GM12878 (cell line): ENCODE data around the gene NTSR1. TPM values are rescaled to one million over a fixed set of nuclear protein-coding genes. Genes with fewer than 3 reads are reported as not detected.

Source experiments
- ATAC-seq: fragments of 200-7000 bp; cut with Tn5 transposase; 3 replicates; pipeline ENCODE4 v1.9.1; 2020; ENCODE audit warnings: mild to moderate bottlenecking, moderate library complexity
- BruUV-seq: library from RNA; stranded (reverse); fragments of 400-500 nt; replicated peaks from 2 replicates; lab custom pipeline; 2021; lab: Mats Ljungman, UMichigan
- CTCF ChIA-PET: fragments of 300-600 bp; sonication (Branson Sonifier 250); formaldehyde crosslinking; extraction: SDS; loops from one replicate; lab custom pipeline; 2021; ENCODE audit warnings: inconsistent platforms; lab: Yijun Ruan, JAX
- POLR2A ChIA-PET: fragments of 350-600 bp; formaldehyde crosslinking; extraction: SDS; loops from one replicate; lab custom pipeline; 2021; ENCODE audit warnings: inconsistent platforms; lab: Charles Lee
- RAD21 ChIA-PET: fragments of 300-600 bp; sonication (Branson Sonifier 250); formaldehyde crosslinking; loops from one replicate; lab custom pipeline; 2023; ENCODE audit warnings: antibody characterized with exemption; ENCODE audit not compliant: unreplicated experiment; lab: Charles Lee
- SMC1A ChIA-PET: fragments of 300-600 bp; sonication (Branson Sonifier 250); formaldehyde crosslinking; loops from one replicate; lab custom pipeline; 2023; ENCODE audit not compliant: unreplicated experiment, uncharacterized antibody; lab: Charles Lee
- DNase-seq: peaks from one replicate; pipeline ENCODE4 v3.0.0-alpha.2; 2011; ENCODE audit warnings: low read depth, low spot score
- FAIRE-seq: peaks from 3 replicates; lab custom pipeline; 2011; peaks lifted over from hg19 to GRCh38; lab: Jason Lieb, UNC
- H2AFZ ChIP-seq: 2 replicates; pipeline ENCODE4 v1.6.0; 2011; ENCODE audit warnings: low read depth, low read length, control low read depth; ENCODE audit not compliant: control insufficient read depth
- H3K27ac ChIP-seq: 2 replicates; pipeline ENCODE4 v1.5.1; 2011; ENCODE audit warnings: control low read depth; ENCODE audit not compliant: control insufficient read depth, insufficient read depth
- H3K27me3 ChIP-seq, 2 experiments: replicated peaks in 1 of 2; 2 replicates each; pipeline versions ENCODE4 v1.6.0 to v1.6.1; 2011; ENCODE audit warnings: low read length in 1 of 2; ENCODE audit not compliant: control insufficient read depth in 2 of 2, insufficient read depth in 2 of 2
- H3K36me3 ChIP-seq, 2 experiments: 2 replicates each; pipeline ENCODE4 v1.5.1; 2011; ENCODE audit warnings: low read length in 1 of 2; ENCODE audit not compliant: control insufficient read depth in 2 of 2, insufficient read depth in 2 of 2
- H3K4me1 ChIP-seq: 2 replicates; pipeline ENCODE4 v1.6.1; 2011; ENCODE audit warnings: mild to moderate bottlenecking, low read length, moderate library complexity, mixed read lengths; ENCODE audit not compliant: control insufficient read depth, insufficient read depth
- H3K4me2 ChIP-seq: 2 replicates; pipeline ENCODE4 v1.6.0; 2011; ENCODE audit warnings: control low read depth; ENCODE audit not compliant: control insufficient read depth, insufficient read depth
- H3K4me3 ChIP-seq: fragments of 200-600 bp; sonication (generic); 2 replicates; pipeline ENCODE4 v1.5.1; 2016
- H3K79me2 ChIP-seq: 2 replicates; pipeline ENCODE4 v1.6.0; 2011; ENCODE audit warnings: low read length; ENCODE audit not compliant: control insufficient read depth, insufficient read depth
- H3K9ac ChIP-seq: 2 replicates; pipeline ENCODE4 v1.8.0; 2011; ENCODE audit warnings: low read length, control low read depth, mixed read lengths; ENCODE audit not compliant: control insufficient read depth, insufficient read depth
- H3K9me3 ChIP-seq: replicated peaks from 3 replicates; pipeline ENCODE4 v1.5.1; 2011; ENCODE audit warnings: mild to moderate bottlenecking, low read length; ENCODE audit not compliant: control insufficient read depth, insufficient read depth
- H4K20me1 ChIP-seq: 2 replicates; pipeline ENCODE4 v1.6.0; 2011; ENCODE audit not compliant: control insufficient read depth, insufficient read depth
- ASH2L ChIP-seq: fragments of 300-600, 200-600 bp; sonication (generic); IDR thresholded peaks from 2 replicates; pipeline ENCODE4 v1.6.1; 2017; ENCODE audit warnings: low read depth, mild to moderate bottlenecking, borderline replicate concordance
- BMI1 ChIP-seq: fragments of 450-650 bp; IDR thresholded peaks from 2 replicates; pipeline ENCODE4 v1.6.1; 2016; ENCODE audit warnings: mild to moderate bottlenecking, moderate library complexity, borderline replicate concordance
- CEBPB ChIP-seq, 2 experiments: fragments of 150-350 bp in 1 of 2; IDR thresholded peaks; 2 replicates each; pipeline ENCODE4 v1.6.1; 2012 to 2014; ENCODE audit warnings: low read depth in 2 of 2, low read length in 2 of 2, borderline replicate concordance in 1 of 2, inconsistent platforms in 1 of 2
- CHD1 ChIP-seq: IDR thresholded peaks from 2 replicates; pipeline ENCODE4 v1.6.1; 2012; ENCODE audit warnings: low read depth, low read length, improper control_type of control experiment
- FOS ChIP-seq: IDR thresholded peaks from 3 replicates; pipeline ENCODE4 v1.6.1; 2011; ENCODE audit warnings: borderline replicate concordance; ENCODE audit not compliant: insufficient read length; ENCODE audit errors: extremely low read depth
- IRF4 ChIP-seq: IDR thresholded peaks from 2 replicates; pipeline ENCODE4 v1.6.1; 2011; ENCODE audit warnings: low read depth, low read length
- NBN ChIP-seq: fragments of 450-650 bp; IDR thresholded peaks from 2 replicates; pipeline ENCODE4 v1.6.1; 2016
- NFYA ChIP-seq: IDR thresholded peaks from 2 replicates; pipeline ENCODE4 v1.6.1; 2011; ENCODE audit warnings: low read depth, mild to moderate bottlenecking, low read length, improper control_type of control experiment, borderline replicate concordance
- RCOR1 ChIP-seq: conservative IDR thresholded peaks from 2 replicates; pipeline ENCODE4 v1.6.1; 2012; ENCODE audit warnings: low read depth, low read length, improper control_type of control experiment
- YBX1 ChIP-seq: fragments of 450-650 bp; IDR thresholded peaks from 2 replicates; pipeline ENCODE4 v1.6.1; 2016; ENCODE audit warnings: antibody characterized with exemption
- ZNF207 ChIP-seq: fragments of 450-650 bp; IDR thresholded peaks from 2 replicates; pipeline ENCODE4 v1.6.1; 2014; ENCODE audit warnings: antibody characterized with exemption, mild to moderate bottlenecking, borderline replicate concordance
- WGBS: methylation state at CpG from one replicate; pipeline ENCODE4 v1.1.6; 2016; ENCODE audit warnings: low lambda C conversion rate; ENCODE audit not compliant: insufficient replicate concordance, insufficient coverage; ENCODE audit errors: missing lambda C conversion rate; 5-methylcytosine and 5-hydroxymethylcytosine counted together
- in situ Hi-C: fragments of 300-500 bp; cut with MboI; formaldehyde crosslinking; loops from 9 replicates; pipeline ENCODE4 v1.14.3; 2018; ENCODE audit warnings: mixed read lengths
- intact Hi-C: fragments of 100-400 bp; cut with micrococcal nuclease; formaldehyde crosslinking; loops from one replicate; pipeline ENCODE4 v1.14.2; 2022; ENCODE audit not compliant: unreplicated experiment
- polyA plus RNA-seq, 11 experiments: library from polyadenylated mRNA; depleted of rRNA in 4 of 11; unstranded in 6 of 11; stranded (reverse) in 5 of 11; fragments of >200 nt; fragmentation: Nextera tagmentation in 4 of 11; fragmentation: Illumina TruSeq in 1 of 11; extraction: Ambion mirVana in 4 of 11; extraction: Trizol in 1 of 11; gene quantifications; 1 replicate in 1 of 11; 2 replicates in 10 of 11; pipeline versions ENCODE4 v1.2.1 to v1.2.3, GENCODE V29; 2011 to 2016; ENCODE audit warnings: inconsistent platforms in 2 of 11, missing spikeins in 2 of 11, low read depth in 1 of 11
- total RNA-seq, 4 experiments: library from RNA; depleted of rRNA in 3 of 4; stranded (reverse); fragments of >200 nt in 3 of 4; fragmentation: Illumina TruSeq in 1 of 4; extraction: Trizol in 1 of 4; gene quantifications; 2 replicates each; pipeline versions ENCODE4 v1.2.1 to v1.2.3, GENCODE V29; 2013 to 2021
- TF ChIP-seq, protein P1 (sequence below): IDR thresholded peaks from 2 replicates; pipeline ENCODE4 v1.6.1; 2011; ENCODE audit warnings: mild to moderate bottlenecking, low read depth, low read length, moderate library complexity; ENCODE audit not compliant: insufficient replicate concordance
- TF ChIP-seq, protein P2 (sequence below): fragments of 150-350 bp; IDR thresholded peaks from 2 replicates; pipeline ENCODE4 v1.6.1; 2016; ENCODE audit warnings: low read depth, low read length

NTSR1 gene
- total and polyA plus RNA-seq, 10 of the 15 experiments (the other 5 are each of a cell fraction or from before 2014, with no cell fraction given), result not detected

DNA sequence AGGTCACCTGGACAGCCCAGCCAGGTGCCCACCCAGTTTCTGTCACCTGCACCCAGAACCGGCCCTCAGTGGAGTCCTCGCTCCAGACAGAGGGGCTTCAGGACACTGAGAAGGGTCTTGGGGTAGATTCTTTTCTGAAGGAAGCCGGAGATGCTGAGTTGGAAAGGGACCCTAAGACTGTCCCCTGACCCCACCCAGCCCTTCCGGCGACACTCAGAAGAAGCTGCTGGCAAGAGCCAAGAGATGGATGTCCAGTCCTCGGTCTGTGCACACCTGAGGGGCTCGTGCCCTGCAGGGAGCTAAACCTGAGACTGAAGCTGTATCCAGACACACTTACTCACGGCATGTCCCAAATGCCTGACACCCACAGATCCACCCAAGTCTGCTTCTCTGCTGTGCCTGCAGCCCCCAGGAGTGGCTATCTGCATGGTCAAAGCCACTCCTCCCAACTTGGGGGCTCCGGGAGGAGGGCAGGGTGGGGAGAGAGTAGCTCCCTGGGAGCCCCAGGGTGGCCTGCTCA, 20.2 kb downstream of the NTSR1 start:
- ChIA-PET RAD21 (no interaction called here), SMC1A (no interaction called here), POLR2A (no interaction called here), CTCF (no interaction called here)
- FAIRE-seq, result no peak
- 56% methylated on average over 9 of the region's 9 CpGs for WGBS
- H2AFZ ChIP-seq, result no peak overlapping the region
- no peaks in the 10 kb centered on the region for H3K4me1 ChIP-seq
- H3K4me3 ChIP-seq, result no peak overlapping the region
- H3K27me3 ChIP-seq, result peaks cover 4 to 10% of the 10 kb centered on the region in 2 experiments
- no peaks in the 10 kb centered on the region for H3K79me2 ChIP-seq
- no peak for DNase-seq
- in situ Hi-C loops, result no loop called here
- no peak for ATAC-seq
- H3K27ac ChIP-seq, result no peak overlapping the region
- no peak for TF ChIP-seq CEBPB (IDR thresholded peaks at IDR 0.05; ENCODE audit: borderline replicate concordance in 1 of 2, low read depth in 2 of 2, low read length in 2 of 2)
- TF ChIP-seq, protein P1, sequence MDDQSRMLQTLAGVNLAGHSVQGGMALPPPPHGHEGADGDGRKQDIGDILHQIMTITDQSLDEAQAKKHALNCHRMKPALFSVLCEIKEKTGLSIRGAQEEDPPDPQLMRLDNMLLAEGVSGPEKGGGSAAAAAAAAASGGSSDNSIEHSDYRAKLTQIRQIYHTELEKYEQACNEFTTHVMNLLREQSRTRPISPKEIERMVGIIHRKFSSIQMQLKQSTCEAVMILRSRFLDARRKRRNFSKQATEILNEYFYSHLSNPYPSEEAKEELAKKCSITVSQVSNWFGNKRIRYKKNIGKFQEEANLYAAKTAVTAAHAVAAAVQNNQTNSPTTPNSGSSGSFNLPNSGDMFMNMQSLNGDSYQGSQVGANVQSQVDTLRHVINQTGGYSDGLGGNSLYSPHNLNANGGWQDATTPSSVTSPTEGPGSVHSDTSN, result no peak
- no peak for TF ChIP-seq IRF4
- TF ChIP-seq NBN, result no peak
- TF ChIP-seq, protein P2, sequence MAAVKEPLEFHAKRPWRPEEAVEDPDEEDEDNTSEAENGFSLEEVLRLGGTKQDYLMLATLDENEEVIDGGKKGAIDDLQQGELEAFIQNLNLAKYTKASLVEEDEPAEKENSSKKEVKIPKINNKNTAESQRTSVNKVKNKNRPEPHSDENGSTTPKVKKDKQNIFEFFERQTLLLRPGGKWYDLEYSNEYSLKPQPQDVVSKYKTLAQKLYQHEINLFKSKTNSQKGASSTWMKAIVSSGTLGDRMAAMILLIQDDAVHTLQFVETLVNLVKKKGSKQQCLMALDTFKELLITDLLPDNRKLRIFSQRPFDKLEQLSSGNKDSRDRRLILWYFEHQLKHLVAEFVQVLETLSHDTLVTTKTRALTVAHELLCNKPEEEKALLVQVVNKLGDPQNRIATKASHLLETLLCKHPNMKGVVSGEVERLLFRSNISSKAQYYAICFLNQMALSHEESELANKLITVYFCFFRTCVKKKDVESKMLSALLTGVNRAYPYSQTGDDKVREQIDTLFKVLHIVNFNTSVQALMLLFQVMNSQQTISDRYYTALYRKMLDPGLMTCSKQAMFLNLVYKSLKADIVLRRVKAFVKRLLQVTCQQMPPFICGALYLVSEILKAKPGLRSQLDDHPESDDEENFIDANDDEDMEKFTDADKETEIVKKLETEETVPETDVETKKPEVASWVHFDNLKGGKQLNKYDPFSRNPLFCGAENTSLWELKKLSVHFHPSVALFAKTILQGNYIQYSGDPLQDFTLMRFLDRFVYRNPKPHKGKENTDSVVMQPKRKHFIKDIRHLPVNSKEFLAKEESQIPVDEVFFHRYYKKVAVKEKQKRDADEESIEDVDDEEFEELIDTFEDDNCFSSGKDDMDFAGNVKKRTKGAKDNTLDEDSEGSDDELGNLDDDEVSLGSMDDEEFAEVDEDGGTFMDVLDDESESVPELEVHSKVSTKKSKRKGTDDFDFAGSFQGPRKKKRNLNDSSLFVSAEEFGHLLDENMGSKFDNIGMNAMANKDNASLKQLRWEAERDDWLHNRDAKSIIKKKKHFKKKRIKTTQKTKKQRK, result no peak
- no peak for TF ChIP-seq NFYA
- TF ChIP-seq BMI1, result no peak
- TF ChIP-seq RCOR1, result no peak
- TF ChIP-seq YBX1, result no peak
- TF ChIP-seq FOS, result no peak
- TF ChIP-seq CHD1, result no peak
- no peak for TF ChIP-seq ZNF207
- TF ChIP-seq ASH2L, result no peak
- H3K9me3 ChIP-seq, result no peaks in the 10 kb centered on the region
- intact Hi-C loops, result no loop called here
- no peak overlapping the region for H3K4me2 ChIP-seq
- no peaks in the 10 kb centered on the region for H3K36me3 ChIP-seq
- no peaks in the 10 kb centered on the region for H4K20me1 ChIP-seq
- BruUV-seq, result no TSS peak
- no peak overlapping the region for H3K9ac ChIP-seq
